ENCODE results near the gene SLC26A9. TPM values are rescaled to one million over a fixed set of nuclear protein-coding genes. Genes with fewer than 3 reads are reported as not detected.

Gene SLC26A9
- total and polyA plus RNA-seq, 2 donors (not counting 3 experiments of a cell fraction or from before 2014, with no cell fraction given): 0.10 to 0.20 TPM

DNA sequence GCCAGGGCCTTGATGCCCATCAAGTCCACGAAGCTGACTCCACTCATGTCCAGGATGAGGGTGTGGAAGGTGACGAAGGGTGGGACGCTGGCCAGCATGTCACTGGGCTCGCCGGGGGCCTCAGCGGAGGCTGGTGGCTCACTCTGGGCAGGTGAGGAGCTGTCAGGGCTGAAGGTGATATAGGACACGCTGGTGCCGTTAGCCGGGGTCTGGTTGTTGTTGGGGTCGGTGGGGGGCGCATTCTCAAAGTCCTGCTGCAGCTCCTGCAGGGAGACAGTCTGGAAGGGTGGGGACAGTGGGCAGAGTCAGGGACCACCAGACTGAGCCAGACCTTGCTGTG, 21.7 kb downstream of the SLC26A9 start:
- intact Hi-C loops (cut with micrococcal nuclease): no loop called here
- FAIRE-seq: no peak
- BruUV-seq (replicated peaks): no TSS peak

More for the DNA sequence above, 21.7 kb downstream of the SLC26A9 start:
- CTCF ChIA-PET: interaction anchor here (1.0 to 27.5 kb wide), 3 partner anchors 29 to 60 kb away, joined by 3 to 1606 read pairs (median 3); no protein-coding TSS in a partner anchor
- Histone ChIP-seq H3K79me2 (ENCODE audit: control insufficient read depth, insufficient read depth, low read length) (no peaks in the 10 kb centered on the region), H2AFZ (ENCODE audit: low read depth, low read length) (no peak overlapping the region), H3K9ac (replicated peaks; ENCODE audit: extremely low read depth, insufficient read depth, low read length) (no peak overlapping the region), H4K20me1 (replicated peaks; ENCODE audit: control insufficient read depth, extremely low read depth, insufficient read depth, low read length) (no peaks in the 10 kb centered on the region), H3K36me3 (ENCODE audit: control insufficient read depth in 2 of 2, extremely low read depth in 1 of 2, insufficient read depth in 2 of 2, low read length in 2 of 2) (no peaks in the 10 kb centered on the region), H3K4me1 (ENCODE audit: control insufficient read depth, extremely low read depth, insufficient read depth, low read length) (no peaks in the 10 kb centered on the region), H3K9me1 (replicated peaks; ENCODE audit: control insufficient read depth, extremely low read depth, insufficient read depth, low read length) (no peaks in the 10 kb centered on the region), H3K27me3 (ENCODE audit: control insufficient read depth in 2 of 2, insufficient read depth in 2 of 2, low read length in 2 of 2) (no peaks in the 10 kb centered on the region), H3K27ac (ENCODE audit: insufficient read depth, low read depth, low read length) (no peak overlapping the region), H3K9me3 (replicated peaks; ENCODE audit: control insufficient read depth, insufficient read depth, low read length) (no peaks in the 10 kb centered on the region), H3K4me2 (ENCODE audit: insufficient read depth, low read length) (no peak overlapping the region), H3K4me3 (replicated peaks in 1 of 3; ENCODE audit: insufficient read depth in 1 of 3, low read depth in 1 of 3, low read length in 3 of 3) (no peak overlapping the region)
- TF ChIP-seq MYC (IDR thresholded peaks at IDR 0.05; ENCODE audit: low read depth, low read length) (no peak), POLR2A (IDR thresholded peaks at IDR 0.05; ENCODE audit: low read depth, low read length) (no peak), CTCF (IDR thresholded peaks at IDR 0.05; ENCODE audit: extremely low read depth in 1 of 2, insufficient read depth in 1 of 2, low read depth in 1 of 2, low read length in 2 of 2) (no peak), POLR2AphosphoS5 (IDR thresholded peaks at IDR 0.05; ENCODE audit: insufficient read depth, low read depth, low read length) (no peak), GATA2 (IDR thresholded peaks at IDR 0.05; ENCODE audit: insufficient read depth, insufficient read length, low read depth, low read length) (no peak), FOS (IDR thresholded peaks at IDR 0.05; ENCODE audit: borderline replicate concordance, insufficient read depth, low read length) (no peak), JUN (IDR thresholded peaks at IDR 0.05; ENCODE audit: borderline replicate concordance, insufficient read depth, insufficient read length, low read depth) (no peak)
- TF ChIP-seq, protein P1, sequence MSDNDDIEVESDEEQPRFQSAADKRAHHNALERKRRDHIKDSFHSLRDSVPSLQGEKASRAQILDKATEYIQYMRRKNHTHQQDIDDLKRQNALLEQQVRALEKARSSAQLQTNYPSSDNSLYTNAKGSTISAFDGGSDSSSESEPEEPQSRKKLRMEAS (IDR thresholded peaks at IDR 0.05; ENCODE audit: insufficient read depth, insufficient read length): no peak
- DNase-seq (ENCODE audit: low read depth, low spot score): no peak
- dilution Hi-C loops (cut with MboI; ENCODE audit: extremely low pct_ligation_motif_present, low sequenced_read_pairs): no loop called here
- POLR2A ChIA-PET: no interaction called here
